Measurements from ENCODE around the gene THBS2. TPM values are rescaled to one million over a fixed set of nuclear protein-coding genes. Genes with fewer than 3 reads are reported as not detected.

THBS2 gene
- total and polyA plus RNA-seq, 4 donors, result 5.5 to 35.4 (median 24.1) TPM

GRCh38 chr6:169172946-169173345 lies 80.7 kb downstream of the THBS2 start:
- Histone ChIP-seq H3K4me1 (ENCODE audit: control insufficient read depth in 5 of 5, insufficient read depth in 5 of 5, low read length in 5 of 5) (peaks cover 0 to 2% (median 0%) of the 10 kb centered on the region in 5 donors), H3K9ac (ENCODE audit: insufficient read depth in 1 of 2, low read length in 2 of 2) (no peak overlapping the region), H3K4me3 (no peak overlapping the region), H3K36me3 (ENCODE audit: control insufficient read depth in 4 of 4, insufficient read depth in 4 of 4, low read length in 4 of 4) (no peaks in the 10 kb centered on the region), H3K27me3 (ENCODE audit: control insufficient read depth in 3 of 3, insufficient read depth in 3 of 3, low read length in 2 of 3) (no peaks in the 10 kb centered on the region), H3K9me3 (ENCODE audit: control insufficient read depth in 4 of 4, insufficient read depth in 3 of 4, low read length in 3 of 4) (no peaks in the 10 kb centered on the region), H3K27ac (ENCODE audit: low read depth in 1 of 2, low read length in 1 of 2) (no peak overlapping the region)
- DNase-seq (no peak), ATAC-seq (ENCODE audit: insufficient read depth, low FRiP score) (no peak)
- TF ChIP-seq, protein P1, sequence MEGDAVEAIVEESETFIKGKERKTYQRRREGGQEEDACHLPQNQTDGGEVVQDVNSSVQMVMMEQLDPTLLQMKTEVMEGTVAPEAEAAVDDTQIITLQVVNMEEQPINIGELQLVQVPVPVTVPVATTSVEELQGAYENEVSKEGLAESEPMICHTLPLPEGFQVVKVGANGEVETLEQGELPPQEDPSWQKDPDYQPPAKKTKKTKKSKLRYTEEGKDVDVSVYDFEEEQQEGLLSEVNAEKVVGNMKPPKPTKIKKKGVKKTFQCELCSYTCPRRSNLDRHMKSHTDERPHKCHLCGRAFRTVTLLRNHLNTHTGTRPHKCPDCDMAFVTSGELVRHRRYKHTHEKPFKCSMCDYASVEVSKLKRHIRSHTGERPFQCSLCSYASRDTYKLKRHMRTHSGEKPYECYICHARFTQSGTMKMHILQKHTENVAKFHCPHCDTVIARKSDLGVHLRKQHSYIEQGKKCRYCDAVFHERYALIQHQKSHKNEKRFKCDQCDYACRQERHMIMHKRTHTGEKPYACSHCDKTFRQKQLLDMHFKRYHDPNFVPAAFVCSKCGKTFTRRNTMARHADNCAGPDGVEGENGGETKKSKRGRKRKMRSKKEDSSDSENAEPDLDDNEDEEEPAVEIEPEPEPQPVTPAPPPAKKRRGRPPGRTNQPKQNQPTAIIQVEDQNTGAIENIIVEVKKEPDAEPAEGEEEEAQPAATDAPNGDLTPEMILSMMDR (IDR thresholded peaks at IDR 0.05; ENCODE audit: control extremely low read depth, extremely low read depth), result no peak
- WGBS, 2 donors, result 88 to 92% methylated on average over 9 of the region's 9 CpGs

DNA sequence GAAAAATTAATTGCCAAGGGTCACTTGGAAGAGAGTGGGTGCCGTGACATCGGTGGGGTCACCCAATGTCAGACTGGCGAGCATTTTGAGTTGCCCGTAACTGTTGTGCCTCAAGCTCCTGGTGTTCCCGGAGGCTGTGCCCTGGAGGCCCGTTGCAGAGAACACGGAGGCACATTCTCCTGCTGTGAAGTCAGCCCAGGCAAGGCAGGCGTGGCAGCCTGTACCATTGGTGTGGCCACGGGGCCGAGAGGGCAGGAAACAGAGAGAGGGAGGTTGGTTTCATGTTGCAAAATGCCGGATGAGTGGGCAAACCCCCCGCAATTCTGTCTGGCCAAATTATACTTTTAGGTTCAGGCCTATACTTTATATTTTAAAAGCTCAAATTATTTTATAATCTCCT lies 81.2 kb downstream of the THBS2 start:
- 46 to 65% methylated on average over 12 of the region's 12 CpGs for WGBS, 2 donors
- ATAC-seq (ENCODE audit: insufficient read depth, low FRiP score) (no peak), DNase-seq (no peak)

GRCh38 chr6:169171951-169172350 lies 81.7 kb downstream of the THBS2 start:
- WGBS, 2 donors, result 88 to 89% methylated on average over 8 of the region's 8 CpGs
- ATAC-seq (ENCODE audit: insufficient read depth, low FRiP score) (no peak), DNase-seq (no peak)
- TF ChIP-seq, protein P1 (IDR thresholded peaks at IDR 0.05; ENCODE audit: control extremely low read depth, extremely low read depth), result no peak
- Histone ChIP-seq H3K27me3 (ENCODE audit: control insufficient read depth in 3 of 3, insufficient read depth in 3 of 3, low read length in 2 of 3) (no peaks in the 10 kb centered on the region), H3K9me3 (ENCODE audit: control insufficient read depth in 4 of 4, insufficient read depth in 3 of 4, low read length in 3 of 4) (no peaks in the 10 kb centered on the region), H3K27ac (ENCODE audit: low read depth in 1 of 2, low read length in 1 of 2) (no peak overlapping the region), H3K9ac (ENCODE audit: insufficient read depth in 1 of 2, low read length in 2 of 2) (no peak overlapping the region), H3K4me1 (ENCODE audit: control insufficient read depth in 5 of 5, insufficient read depth in 5 of 5, low read length in 5 of 5) (peaks cover 0 to 5% (median 0%) of the 10 kb centered on the region in 5 donors), H3K36me3 (ENCODE audit: control insufficient read depth in 4 of 4, insufficient read depth in 4 of 4, low read length in 4 of 4) (no peaks in the 10 kb centered on the region), H3K4me3 (no peak overlapping the region)

More for the DNA sequence above, 81.2 kb downstream of the THBS2 start:
- Histone ChIP-seq H3K27me3 (ENCODE audit: control insufficient read depth in 3 of 3, insufficient read depth in 3 of 3, low read length in 2 of 3) (no peaks in the 10 kb centered on the region), H3K4me1 (ENCODE audit: control insufficient read depth in 5 of 5, insufficient read depth in 5 of 5, low read length in 5 of 5) (peaks cover 0 to 4% (median 0%) of the 10 kb centered on the region in 5 donors), H3K36me3 (ENCODE audit: control insufficient read depth in 4 of 4, insufficient read depth in 4 of 4, low read length in 4 of 4) (no peaks in the 10 kb centered on the region), H3K4me3 (no peak overlapping the region), H3K27ac (ENCODE audit: low read depth in 1 of 2, low read length in 1 of 2) (peak overlapping the region in 1 of 2 donors; percentile 17), H3K9ac (ENCODE audit: insufficient read depth in 1 of 2, low read length in 2 of 2) (no peak overlapping the region), H3K9me3 (ENCODE audit: control insufficient read depth in 4 of 4, insufficient read depth in 3 of 4, low read length in 3 of 4) (no peaks in the 10 kb centered on the region)
- TF ChIP-seq, protein P1 (IDR thresholded peaks at IDR 0.05; ENCODE audit: control extremely low read depth, extremely low read depth), result no peak

DNA sequence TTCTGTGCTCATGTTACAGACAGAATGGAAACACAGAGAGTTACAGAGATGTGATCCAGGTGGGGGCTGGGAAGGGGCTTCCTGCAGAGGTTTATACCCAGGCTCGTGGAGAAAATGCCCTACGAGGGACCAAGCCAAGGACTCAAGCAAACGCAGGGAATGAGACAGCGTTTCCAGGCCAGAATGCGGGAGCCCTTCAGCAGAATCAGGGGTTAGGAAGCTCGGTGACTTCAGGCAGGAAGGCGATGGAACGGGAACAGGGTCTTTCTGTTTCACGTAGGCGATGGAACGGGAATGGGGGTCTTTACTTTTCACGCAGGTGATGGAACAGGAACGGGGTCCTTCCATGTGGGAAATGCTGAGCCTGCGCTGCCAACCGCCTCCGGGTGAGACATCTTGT lies 82.6 kb downstream of the THBS2 start:
- H3K4me3 ChIP-seq, result no peak overlapping the region
- 87 to 90% methylated on average over 16 of the region's 16 CpGs for WGBS, 2 donors
- DNase-seq (no peak), ATAC-seq (ENCODE audit: insufficient read depth, low FRiP score) (no peak)
- no peaks in the 10 kb centered on the region for H3K36me3 ChIP-seq (ENCODE audit: control insufficient read depth in 4 of 4, insufficient read depth in 4 of 4, low read length in 4 of 4)
- peaks cover 0 to 5% (median 0%) of the 10 kb centered on the region in 5 donors for H3K4me1 ChIP-seq (ENCODE audit: control insufficient read depth in 5 of 5, insufficient read depth in 5 of 5, low read length in 5 of 5)
- H3K27me3 ChIP-seq (ENCODE audit: control insufficient read depth in 3 of 3, insufficient read depth in 3 of 3, low read length in 2 of 3), result no peaks in the 10 kb centered on the region
- no peak overlapping the region for H3K9ac ChIP-seq (ENCODE audit: insufficient read depth in 1 of 2, low read length in 2 of 2)
- TF ChIP-seq, protein P1 (IDR thresholded peaks at IDR 0.05; ENCODE audit: control extremely low read depth, extremely low read depth), result no peak
- H3K9me3 ChIP-seq (ENCODE audit: control insufficient read depth in 4 of 4, insufficient read depth in 3 of 4, low read length in 3 of 4), result no peaks in the 10 kb centered on the region
- no peak overlapping the region for H3K27ac ChIP-seq (ENCODE audit: low read depth in 1 of 2, low read length in 1 of 2)

Data from lung (tissue), 12 donors.